SHP77 (cell line): ENCODE measurements around the gene THSD7B.
"Not testable (repeated sequence)": the region's sequence is repeated elsewhere in the genome, so short reads cannot be mapped to it uniquely, and the experiment has no call there.

Source experiments
- DNase-seq, 2 experiments: peaks; one replicate each; lab custom pipeline; 2025; lab: John Stamatoyannopoulos, UW

THSD7B gene

DNA sequence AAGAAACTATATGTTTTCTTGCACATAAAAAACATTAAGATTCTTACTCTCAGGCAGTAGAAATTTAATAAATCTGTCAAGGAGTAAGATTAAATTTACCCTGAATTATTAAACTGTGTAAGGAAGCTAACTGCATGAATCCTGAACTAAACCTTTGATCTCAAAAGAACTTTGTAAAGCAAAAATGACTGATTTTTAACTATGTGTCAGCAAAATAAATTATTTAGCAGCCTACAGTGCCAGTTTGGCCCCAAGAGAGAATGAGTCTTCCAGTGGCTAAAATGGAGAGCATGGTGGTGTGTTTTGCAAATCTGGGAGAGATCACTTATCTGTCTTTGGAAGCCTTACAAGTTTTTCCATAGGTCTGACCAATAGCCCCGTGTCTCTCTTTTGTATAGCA lies 190.7 kb downstream of the THSD7B start:
- DNase-seq: no peak

DNA sequence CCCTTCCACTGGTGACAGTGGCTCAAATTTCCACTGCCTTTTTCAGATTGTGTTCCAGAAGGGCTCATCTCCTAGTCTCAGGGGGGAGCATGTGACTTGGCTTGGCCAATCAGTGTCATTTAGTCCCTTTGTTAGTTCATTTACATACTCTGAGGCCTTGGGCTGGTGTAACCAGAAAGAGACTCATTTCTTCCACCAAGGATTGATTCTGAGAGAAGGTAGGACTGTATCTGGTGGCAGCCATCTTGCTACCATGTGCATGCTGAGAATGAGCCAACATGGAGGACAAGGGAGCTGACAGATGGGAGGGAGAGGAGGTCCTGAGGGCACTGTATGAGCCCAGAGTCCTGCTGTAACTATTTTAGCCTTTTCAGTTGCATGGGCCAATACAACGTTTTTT lies 191.7 kb downstream of the THSD7B start:
- no peak for DNase-seq

DNA sequence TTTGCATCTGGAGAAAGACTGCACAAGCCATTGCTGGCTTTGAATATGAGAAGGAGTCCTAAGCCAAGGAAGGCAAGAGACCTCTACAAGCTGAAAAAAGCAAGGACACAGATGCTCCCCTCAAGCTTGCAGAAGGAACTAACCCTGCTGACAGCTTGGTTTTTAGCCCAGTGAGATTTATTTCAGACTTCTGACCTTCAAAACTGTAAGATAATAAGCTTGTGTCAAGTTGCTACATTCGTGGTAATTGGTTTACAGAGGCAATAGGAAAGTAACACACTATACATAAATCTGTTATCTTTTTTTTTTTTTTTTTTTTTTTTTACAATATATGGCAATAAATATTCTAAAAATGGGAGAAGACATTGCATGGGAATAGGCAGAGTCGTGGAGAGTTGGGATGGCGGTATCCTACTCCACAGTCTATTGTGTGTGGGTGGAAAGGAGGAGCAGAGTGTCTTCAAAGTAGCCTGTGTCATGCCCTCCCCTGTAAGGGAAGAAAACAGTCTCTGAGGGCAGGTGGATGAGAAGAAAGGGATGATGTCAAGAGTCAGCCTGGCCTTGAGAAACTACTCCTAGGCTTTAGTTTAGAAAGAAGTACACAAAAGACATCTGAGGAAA lies 196.9 kb downstream of the THSD7B start:
- DNase-seq: no peak

DNA sequence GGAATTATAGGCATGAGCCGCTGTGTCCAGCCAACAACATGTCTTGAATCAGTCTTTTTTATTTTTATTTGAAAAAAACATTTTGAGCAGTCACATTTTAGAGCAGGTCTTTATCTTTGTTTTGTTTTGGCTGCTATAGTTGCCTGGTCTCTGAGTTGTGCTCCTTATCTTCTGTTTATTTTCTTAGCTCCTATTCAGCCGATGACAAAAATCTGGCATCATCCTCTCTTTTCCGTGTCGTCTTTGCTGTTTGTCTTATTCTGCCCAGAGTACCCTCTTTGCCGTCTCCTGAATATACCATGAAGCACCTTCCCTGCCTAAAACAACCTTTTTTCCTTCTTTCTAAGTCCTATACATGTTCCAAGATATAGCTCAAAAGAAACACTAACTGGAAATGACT lies 201.1 kb downstream of the THSD7B start:
- no peak for DNase-seq

DNA sequence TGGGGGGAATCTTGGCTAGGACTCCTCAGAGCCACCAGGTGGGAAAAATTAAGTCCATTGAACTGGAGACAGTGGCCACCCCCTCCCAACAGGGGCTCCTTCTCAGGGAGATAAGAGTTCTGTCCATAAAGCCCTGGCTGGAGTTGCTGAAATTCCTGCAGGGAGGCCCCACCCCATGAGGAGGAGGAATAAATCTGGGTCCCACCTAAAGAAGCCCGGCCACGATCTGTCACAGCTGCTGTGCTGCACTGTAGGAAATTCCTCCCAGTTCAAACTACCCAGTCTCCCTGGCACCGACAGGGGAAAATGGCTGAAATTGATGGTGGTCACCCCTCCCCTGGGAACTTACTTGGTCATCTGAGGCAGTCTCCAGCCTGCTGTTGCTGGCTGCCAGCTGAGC lies 215.0 kb downstream of the THSD7B start:
- no peak for DNase-seq

DNA sequence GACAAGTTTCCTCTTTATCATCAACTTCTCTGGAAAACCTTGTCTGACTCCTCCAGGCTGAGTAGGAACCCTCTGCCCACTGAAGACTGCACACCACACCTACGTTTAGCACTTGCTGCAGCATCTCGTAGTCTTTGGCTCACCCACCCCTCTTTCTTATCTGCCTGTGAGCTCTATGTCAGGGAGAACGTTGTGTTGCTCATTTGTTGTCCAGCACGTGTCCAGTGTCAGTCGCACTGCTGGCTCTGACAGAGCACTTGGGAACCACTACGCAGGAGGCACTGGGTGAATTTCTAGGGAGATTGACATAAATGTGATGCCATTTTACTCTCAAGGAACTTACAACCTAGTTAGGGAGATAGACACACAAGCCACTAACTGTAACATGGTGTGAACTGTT lies 216.3 kb downstream of the THSD7B start:
- DNase-seq: not testable (repeated sequence)

DNA sequence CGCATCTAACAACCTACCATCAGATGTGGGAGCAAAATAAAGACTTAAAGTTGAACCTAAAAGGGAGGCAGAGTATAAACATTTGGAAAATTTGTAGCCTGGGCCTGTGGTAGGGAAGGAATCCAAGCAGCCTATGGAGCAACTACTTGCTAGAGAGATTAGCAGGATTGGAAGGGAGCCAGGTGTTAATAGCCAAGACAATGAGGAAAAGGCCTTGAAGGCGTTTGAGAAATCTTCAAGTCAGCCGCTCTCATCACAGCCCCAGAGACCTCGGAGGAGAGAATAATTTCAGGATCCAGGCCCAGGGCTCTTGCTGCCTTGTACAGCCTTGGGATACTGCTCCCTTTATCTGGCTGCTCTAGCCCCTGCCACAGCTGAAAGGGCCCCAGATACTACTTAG lies 219.7 kb downstream of the THSD7B start:
- no peak for DNase-seq

DNA sequence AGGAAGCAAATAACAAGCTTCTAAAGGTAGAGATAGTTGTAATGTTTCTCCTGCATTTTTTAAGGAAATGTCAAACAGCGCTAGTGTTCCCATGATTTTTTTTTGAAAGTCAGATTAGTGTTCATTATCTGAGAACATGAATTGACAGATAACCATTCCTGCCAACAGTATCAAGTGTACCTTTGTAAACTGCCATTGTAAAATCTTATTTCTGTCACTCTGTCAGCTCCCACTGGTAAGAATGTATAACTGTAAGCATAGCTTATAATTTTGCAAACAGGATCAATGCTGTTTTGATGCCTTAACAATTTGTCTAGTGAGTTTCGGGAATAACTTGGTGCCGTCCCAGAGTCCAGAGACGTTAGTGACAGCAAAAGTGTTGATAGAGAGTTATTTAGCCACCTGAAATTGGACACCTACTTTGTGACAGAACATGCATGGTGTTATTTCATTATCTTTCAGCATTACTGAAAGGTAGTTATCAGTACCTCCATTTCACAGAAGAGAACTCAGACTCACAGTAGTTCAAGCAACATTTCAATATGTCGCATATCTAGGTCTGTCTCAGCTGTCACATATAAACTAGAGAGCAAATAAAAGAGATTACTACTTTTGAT lies 221.4 kb downstream of the THSD7B start:
- DNase-seq: no peak

DNA sequence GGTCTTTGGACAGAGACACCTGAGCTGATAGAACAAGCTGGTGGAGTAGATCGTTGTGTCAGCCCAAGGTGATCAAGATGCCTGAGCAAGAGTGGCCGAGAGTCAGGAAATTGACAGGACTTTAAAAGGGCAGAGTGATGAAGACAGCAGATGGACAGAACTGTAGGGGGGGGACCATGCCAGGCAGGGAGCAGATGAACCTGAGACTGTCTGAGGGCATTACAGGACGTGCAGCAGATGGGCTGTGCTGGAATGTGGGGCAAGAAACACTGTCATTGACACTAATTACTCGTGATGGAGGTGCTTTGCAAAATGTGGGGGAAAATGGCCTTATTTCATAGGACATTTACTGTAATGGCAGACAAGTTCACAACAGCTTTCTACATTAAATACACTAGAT lies 225.0 kb downstream of the THSD7B start:
- DNase-seq: no peak

DNA sequence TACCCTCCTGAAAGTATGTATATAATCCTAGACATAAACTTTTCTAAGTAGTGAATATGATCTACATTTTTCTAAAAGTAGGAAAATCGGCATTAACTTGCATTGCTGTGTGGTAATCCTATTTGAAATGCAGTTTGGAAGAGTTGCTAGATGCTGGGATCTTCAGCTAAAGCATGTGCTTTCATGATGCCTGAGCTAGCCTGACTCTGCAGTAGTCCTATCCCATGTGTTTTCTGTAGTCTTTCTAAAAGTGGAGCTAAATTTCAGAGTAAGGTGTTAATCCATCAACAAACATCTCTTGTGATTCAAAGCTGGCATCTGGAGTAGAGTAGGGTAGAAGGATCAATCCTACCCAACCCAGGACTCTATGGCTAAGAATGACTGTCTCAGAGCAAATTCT lies 229.4 kb downstream of the THSD7B start:
- DNase-seq: no peak

DNA sequence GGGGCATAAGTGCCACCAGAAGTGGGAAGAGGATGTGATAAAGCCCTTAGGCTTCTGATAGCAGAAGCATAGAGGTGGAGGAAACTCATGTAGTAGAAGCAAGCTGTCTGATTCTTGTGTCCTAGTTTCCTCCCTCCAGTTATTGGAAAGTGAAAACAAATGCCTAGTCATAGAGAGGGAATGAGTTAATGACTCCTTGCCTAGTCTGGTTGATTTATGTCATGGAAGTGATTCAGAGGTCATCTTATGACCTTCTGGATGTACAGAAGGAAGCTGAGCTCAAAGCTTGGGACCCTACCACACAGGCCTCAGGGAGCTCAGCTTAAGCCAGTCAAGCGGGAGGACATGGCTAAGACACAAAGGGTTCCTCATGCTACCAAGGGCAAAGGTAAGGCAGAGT lies 232.2 kb downstream of the THSD7B start:
- DNase-seq: no peak

DNA sequence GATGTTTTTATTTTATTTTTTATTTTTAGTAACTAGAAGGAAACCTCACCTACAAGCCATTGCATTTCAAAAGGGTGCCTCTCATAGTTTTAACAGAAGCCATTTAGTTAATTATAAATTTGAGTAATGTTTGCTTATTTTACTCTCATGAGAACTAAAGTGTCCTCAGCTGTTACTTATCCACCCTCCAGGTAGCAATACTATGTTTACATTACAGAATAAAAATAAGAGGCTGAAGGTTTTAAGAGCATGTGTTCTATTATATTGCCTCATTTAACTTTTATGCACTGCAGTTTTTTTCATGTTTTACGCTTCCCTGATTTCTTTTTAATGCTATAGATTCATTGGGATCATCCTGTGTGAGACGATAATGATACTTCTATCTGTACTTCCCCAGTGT lies 235.5 kb downstream of the THSD7B start:
- no peak for DNase-seq

DNA sequence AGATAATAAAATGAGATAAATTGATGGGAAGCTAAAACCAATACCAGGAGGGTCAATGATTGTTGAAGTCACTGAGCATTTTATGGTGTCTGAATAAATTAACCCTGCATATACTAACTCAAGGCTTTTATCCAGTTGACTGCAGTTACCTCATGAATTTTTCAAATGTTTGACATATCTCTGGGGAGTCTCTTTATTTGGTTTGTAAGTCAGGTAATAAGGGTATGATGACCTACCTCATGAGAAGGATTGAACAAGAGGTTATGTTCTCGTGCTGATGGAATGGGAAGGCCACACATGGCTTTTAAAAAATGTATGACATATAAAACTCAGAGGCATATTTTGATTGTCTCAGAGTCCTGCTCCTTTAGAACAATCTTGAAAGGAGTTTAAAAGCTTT lies 237.6 kb downstream of the THSD7B start:
- DNase-seq: no peak

DNA sequence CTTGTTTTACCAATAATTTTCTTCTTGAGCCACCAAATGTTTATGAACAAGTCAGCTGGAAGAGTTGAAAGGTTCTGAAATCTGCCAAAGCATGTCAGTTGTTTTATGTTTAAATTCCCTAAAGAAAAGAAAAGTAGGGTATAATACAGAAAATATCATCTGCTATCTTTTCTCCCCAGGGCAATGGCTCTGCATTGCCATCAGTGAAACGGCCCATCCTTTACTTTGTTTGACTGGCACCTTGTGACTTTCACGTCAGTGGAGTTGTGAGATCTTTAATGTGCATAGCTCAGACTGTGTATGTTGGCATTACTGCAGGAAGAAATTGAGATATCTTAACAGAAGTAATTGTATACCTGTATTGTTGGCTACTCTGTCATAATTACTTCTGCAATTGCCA lies 239.9 kb downstream of the THSD7B start:
- DNase-seq: no peak

DNA sequence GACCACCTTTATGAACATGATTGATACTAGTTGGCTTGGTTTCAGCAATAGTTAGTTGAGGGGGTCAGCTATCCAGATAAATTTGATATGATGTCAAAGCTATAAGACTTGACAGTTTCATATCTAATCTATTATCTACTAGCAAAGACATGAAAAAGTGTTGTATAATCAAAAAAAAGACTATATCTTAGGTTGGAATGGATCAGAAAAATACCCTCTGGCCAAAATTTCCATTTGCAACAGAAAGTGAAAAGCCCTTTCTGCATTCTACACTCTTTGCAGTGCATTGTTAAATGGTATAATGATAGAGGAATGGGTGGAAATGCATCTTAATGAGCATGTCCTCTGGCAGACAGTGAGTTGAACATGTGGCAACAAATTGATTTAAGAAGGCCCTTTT lies 242.6 kb downstream of the THSD7B start:
- DNase-seq: no peak

DNA sequence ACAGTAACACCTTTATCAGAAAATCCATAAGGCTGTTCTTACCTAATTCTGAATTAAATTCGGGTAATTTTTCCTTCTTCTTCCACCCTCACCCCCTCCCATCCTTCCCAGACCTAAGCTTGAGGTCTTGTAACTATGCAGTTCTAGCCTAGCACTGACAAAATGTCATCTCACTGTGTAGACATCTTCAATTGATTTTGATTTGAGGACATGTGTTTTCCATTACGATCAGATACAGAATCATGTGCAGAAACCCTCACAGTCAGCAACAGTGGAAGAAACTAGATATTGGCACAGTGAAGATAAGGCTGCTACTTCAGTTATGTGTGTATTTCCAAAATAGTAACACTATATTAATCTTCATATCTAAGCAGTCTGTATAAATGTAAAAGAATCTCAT lies 244.6 kb downstream of the THSD7B start:
- DNase-seq: no peak

DNA sequence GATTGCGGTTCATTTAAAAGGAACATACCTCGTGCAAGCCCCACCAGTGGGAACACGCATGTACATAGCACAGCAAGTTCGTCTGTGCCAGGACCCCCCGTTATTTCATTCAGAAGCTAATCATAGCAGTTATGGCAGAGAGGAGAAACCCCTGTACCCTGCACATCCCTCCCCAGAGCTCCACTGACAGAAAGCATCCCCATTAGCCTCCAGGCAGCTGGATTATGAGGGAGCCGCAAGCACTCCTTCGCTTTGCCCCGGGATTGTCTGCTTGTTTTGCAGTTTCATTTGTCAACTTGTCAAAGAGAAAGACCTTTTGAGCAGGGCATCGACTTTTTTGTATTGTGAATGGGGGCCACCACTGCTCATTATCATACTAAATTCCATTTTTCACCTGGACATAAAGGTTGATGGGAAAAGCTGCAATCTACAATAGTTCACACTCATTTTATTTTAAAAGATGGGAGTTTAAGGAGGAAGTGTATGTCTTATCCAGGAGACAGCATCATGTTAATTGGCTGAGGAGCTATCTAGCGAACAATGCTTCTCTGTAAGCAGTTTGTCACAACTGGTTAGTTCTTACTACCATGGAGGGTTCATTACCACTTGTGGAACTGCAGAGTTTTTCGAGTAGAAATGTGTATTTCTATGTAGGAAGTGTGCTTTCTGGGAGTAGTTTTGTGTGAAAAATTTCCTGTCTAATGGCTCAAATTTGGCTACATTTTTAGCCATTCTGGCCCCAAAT lies 255.3 kb downstream of the THSD7B start:
- DNase-seq: no peak

DNA sequence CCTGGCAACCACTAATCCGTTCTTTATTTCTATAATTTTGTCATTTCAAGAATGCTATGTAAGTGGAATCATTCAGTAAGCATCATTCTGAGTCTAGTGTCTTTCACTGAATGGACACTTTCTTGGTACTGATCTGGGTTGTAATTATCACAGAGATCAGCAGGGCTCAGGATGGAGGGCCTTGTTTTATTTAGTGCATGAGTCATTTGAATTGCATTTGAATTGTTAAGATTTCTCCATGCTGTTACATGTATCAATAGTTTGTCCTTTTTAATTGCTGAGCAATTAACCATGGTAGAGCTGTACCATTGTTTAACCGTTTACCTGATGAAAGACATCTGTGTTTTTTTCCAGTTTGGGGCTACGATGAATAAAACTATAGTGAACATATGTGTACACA lies 256.4 kb downstream of the THSD7B start:
- DNase-seq: no peak

DNA sequence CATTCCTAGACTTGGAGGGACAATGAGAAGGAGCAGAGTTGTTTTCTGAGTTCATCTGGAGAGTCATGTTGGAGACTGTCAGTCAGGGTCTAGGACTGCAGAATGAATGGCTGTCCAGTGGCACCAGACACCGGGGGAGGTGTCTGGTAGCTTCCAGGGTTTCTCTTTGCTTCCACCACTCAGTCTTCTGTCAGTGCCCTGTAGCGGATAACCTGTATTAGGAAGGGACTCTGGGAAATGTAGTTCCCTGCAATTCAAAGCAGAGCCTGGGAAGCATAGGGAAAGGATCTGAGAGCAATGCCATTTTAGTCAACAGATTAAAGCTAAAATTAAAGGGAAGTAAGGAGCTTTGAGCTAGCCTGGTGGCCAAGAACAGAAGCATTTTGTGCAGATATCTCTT lies 257.9 kb downstream of the THSD7B start:
- no peak for DNase-seq

DNA sequence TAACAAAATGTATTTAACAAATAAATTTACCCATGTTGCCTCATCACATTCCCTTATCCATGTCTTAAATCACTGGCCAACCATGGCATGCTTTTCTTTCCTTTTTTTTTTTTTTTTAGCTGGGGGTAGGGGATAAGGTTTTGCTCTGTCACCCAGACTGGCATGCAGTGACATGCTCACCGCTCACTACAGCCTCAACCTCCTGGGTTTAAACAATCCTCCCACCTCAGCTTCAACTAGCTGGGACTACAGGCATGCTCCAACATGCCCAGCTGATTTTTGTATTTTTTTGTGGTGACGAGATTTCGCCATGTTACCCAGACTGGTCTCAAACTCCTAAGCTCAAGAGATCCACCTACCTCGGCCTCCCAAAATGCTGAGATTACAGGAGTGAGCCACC lies 266.4 kb downstream of the THSD7B start:
- DNase-seq: no peak

DNA sequence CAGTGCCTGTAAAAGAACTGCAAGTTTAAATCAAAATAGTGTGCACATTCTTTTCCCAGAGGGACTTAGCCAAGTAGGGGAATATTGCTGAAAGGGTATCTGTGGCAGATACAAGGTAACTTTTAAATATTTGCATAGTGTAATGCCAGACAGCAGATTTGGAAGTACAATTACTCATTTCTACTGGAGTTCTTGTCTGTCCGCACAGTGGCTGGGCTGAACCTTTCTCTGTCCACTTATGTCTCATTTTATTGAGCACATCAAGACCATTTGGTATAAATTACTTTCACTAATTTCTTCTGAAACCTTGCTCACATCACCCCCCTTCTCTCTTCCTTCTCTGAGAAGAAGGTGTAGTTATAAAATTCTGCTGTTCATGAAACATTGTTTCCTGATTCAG lies 271.3 kb downstream of the THSD7B start:
- DNase-seq: no peak

DNA sequence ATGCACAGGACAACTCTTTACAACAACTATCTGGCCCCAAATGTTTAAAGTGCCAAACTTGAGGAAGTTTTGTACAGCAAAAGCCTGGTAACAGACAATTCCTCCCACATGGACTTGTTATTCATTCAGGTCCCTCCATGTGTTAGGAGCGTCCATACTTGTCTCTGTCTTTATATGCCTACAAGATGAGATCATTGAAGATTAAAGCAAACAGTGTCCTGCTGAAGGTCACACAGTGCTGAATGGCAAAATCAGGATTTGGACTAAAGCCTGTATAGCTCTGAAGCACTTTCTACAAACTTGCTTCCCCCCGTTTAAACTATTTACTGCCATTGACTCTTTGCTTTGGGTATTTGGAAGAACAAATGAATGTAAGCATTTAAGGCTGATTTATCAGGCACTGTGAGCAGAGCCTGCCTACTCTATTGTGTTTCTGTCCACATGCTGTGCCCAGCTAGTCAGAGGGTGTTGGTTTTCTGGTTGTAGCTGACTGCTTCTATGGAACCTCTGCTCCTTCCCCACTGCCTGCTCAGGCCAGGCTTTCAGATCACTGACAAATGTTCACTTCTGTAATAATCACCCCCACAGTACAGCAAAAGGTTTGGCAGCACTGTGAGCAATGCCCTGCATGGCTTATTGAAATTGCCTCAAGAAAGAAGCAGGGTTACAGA lies 274.3 kb downstream of the THSD7B start:
- no peak for DNase-seq

DNA sequence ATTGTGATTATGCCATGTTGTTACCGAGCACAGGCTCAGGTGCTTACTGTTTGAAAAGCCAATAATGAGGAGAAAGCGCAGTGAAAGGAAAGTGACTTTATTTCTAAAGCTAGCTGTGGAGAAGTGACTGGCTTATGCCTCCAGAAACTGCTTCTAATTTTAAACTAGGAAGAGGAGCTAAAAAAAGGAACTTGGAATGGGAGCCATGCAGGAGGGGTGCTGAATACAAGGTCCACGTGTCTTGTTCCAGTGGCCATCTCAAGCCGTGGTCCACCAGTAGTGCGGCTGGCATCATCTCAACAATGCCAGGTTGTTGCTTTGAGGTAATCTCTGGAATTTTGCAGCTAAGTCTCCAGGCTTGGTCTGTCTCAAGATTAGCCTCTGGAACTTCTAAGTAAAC lies 282.0 kb downstream of the THSD7B start:
- no peak for DNase-seq
